KOPT-K1 (cell line): ENCODE measurements around the gene SLC7A10.

Experiments
- H3K27ac ChIP-seq: fragments of 200-600 bp; sonication (generic); 2 replicates; pipeline ENCODE4 v1.5.1; 2016; ENCODE audit warnings: antibody characterized with exemption, mild to moderate bottlenecking, low read depth, low read length; ENCODE audit not compliant: poor library complexity, severe bottlenecking
- H3K36me3 ChIP-seq: fragments of 200-600 bp; sonication (generic); 2 replicates; pipeline ENCODE4 v1.5.1; 2017; ENCODE audit warnings: antibody characterized with exemption, mild to moderate bottlenecking, low read length, moderate library complexity; ENCODE audit not compliant: insufficient read depth
- H3K9me3 ChIP-seq: fragments of 200-600 bp; sonication (generic); 2 replicates; pipeline ENCODE4 v1.5.1; 2017; ENCODE audit warnings: antibody characterized with exemption, low read length, mild to moderate bottlenecking; ENCODE audit not compliant: insufficient read depth, poor library complexity, severe bottlenecking

Gene SLC7A10

DNA sequence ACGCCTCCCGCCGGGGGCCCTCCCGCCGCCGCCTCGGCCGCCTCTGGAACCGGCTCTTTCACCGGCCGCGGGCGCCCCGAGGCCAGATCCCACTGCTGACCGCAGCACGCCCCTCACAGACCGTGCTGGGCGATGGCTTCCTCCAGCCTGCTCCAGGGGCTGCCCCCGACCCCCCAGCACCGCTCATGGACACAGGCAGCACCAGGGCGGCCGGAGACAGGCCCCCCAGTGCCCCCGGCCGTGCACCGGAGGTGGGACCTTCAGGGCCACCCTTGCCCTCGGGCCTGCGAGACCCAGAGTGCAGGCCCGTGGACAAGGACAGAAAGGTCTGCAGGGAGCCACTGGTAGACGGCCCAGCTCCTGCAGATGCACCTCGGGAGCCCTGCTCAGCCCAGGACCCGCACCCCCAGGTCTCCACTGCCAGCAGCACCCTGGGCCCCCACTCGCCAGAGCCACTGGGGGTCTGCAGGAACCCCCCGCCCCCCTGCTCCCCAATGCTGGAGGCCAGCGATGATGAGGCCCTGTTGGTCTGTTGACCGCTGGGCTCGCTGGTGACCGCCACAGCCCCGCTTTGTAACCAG, 18.5 kb downstream of the SLC7A10 start:
- Histone ChIP-seq H3K9me3 (no peaks in the 10 kb centered on the region), H3K36me3 (no peaks in the 10 kb centered on the region), H3K27ac (no peak overlapping the region)

GRCh38 chr19:33206261-33207039, 19.2 kb downstream of the SLC7A10 start:
- Histone ChIP-seq H3K36me3 (no peaks in the 10 kb centered on the region), H3K27ac (no peak overlapping the region), H3K9me3 (no peaks in the 10 kb centered on the region)

DNA sequence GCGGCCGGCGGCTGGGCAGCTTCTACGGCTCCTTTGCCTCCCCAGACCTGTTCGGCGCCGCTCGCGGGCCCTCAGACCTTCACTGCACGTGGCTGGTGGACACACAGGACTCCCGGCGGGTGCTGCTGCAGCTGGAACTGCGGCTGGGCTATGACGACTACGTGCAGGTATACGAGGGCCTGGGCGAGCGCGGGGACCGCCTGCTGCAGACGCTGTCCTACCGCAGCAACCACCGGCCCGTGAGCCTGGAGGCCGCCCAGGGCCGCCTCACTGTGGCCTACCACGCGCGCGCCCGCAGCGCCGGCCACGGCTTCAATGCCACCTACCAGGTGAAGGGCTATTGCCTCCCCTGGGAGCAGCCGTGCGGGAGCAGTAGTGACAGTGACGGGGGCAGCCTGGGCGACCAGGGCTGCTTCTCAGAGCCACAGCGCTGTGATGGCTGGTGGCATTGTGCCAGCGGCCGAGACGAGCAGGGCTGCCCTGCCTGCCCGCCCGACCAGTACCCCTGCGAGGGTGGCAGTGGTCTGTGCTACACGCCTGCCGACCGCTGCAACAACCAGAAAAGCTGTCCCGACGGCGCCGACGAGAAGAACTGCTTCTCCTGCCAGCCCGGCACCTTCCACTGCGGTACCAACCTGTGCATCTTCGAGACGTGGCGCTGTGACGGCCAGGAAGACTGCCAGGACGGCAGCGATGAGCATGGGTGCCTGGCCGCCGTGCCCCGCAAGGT, 20.0 kb downstream of the SLC7A10 start:
- Histone ChIP-seq H3K27ac (no peak overlapping the region), H3K9me3 (no peaks in the 10 kb centered on the region), H3K36me3 (no peaks in the 10 kb centered on the region)

DNA sequence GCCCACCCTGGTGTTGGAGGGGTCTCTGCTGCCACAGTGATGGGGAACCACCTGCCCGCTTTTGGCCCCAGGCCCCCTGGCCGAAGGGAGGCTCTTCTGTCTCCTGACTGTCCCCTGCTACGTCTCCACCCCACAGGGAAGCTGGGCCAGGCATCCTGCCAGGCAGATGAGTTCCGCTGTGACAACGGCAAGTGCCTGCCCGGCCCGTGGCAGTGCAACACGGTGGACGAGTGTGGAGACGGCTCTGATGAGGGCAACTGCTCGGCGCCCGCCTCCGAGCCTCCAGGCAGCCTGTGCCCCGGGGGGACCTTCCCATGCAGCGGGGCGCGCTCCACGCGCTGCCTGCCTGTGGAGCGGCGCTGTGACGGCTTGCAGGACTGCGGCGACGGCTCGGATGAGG, 20.5 kb downstream of the SLC7A10 start:
- Histone ChIP-seq H3K27ac (no peak overlapping the region), H3K9me3 (no peaks in the 10 kb centered on the region), H3K36me3 (no peaks in the 10 kb centered on the region)

GRCh38 chr19:33204136-33204973, 21.3 kb downstream of the SLC7A10 start:
- H3K9me3 ChIP-seq = no peaks in the 10 kb centered on the region
- H3K27ac ChIP-seq = no peak overlapping the region
- H3K36me3 ChIP-seq = no peaks in the 10 kb centered on the region

- H3K36me3 ChIP-seq = no peaks in the 10 kb centered on the region
- no peaks in the 10 kb centered on the region for H3K9me3 ChIP-seq
- no peak overlapping the region for H3K27ac ChIP-seq
These were observed 22.1 kb downstream of the SLC7A10 start for GRCh38 chr19:33203529-33203928.

DNA sequence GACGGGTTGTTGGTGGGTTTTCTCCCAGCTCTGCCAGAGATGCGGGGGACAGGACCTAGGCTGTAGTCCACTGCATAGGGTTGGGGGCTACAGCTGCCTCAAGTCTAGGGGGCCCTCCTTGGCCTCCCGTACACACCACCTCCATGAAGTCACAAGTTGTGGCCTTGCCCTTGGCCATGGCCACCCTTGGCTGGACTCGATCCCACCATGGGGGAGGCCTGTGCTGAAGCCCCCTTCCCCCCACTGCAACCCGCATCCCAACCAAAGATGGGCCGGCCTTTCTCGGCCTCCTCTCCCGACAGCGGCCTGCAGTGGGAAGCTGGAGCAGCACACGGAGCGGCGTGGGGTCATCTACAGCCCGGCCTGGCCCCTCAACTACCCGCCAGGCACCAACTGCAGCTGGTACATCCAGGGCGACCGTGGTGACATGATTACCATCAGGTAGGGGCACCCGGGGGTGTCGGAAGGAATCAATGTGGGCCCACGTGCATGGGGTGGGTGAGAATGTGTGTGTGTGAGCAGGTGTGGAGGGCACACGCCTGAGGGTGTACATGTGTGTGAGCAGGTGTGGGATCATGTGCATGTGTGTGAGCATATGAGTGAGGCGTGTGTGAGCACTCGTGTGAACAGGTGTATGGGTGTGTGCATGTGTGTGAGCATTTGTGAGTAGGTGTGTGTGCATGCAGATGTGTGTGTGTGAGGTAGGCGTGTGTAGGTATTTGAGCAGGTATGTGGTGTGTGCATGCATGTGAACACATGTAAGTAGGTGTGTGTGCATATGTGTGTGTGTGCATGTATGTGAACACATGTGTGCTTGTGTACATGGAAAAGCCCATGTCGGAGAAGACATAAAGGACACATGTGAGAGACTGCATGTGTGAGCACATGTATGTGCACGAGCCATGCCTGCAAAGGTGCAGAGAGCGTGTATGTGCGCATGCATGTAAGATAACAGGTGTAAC, 22.8 kb downstream of the SLC7A10 start:
- no peaks in the 10 kb centered on the region for H3K36me3 ChIP-seq
- no peaks in the 10 kb centered on the region for H3K9me3 ChIP-seq
- no peak overlapping the region for H3K27ac ChIP-seq

DNA sequence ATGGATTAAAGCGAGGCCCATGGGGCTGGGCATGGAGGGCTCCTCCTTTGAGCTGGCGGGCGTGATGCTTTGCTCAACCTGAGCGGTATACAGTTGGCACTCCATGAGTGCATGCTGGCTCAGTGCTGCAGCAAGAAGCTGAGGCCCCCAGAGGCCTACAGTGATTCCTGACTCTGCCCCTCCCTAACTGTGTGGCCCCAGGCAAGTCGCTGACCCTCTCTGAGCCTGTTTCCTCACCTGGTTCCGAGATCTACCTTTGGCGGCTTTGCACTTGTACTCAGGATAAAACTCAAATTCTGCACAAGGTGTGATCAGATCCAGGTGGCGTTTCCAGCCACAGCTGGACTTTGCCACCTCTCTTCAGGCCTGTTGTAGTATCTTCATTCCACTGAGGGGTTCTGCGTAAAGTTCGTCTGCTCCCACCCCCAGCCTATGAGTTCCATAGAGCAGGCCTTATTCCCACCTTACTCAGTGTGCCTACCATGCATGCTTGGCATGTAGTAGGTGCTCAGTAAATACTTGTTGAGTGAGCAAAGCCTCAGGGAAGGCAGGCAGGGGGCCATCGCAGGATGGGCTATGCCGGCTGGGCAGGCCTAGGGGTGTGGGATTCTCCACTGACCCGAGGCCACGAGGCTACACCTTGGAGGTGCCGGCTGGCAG, 23.6 kb downstream of the SLC7A10 start:
- no peaks in the 10 kb centered on the region for H3K36me3 ChIP-seq
- no peak overlapping the region for H3K27ac ChIP-seq
- no peaks in the 10 kb centered on the region for H3K9me3 ChIP-seq

DNA sequence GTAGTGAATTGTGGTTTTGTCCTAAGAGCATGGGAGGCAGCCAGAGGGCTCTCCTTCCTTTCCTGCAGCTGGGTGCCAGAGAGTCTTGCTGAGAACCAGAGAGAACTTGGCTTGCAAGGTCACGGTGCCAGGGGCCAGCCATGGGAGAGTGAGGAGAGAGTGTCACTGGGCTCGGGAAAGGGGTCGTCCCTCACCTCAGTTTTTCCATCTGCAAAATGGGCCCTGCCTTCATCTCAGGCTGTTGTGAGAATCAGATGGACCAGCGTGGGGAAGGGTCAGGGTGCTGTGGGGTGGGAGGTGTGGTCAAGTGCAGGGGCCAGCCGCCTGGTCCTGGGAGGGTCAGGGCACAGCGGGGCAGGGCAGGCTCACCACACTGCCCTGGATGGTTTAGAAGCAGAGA, 24.2 kb downstream of the SLC7A10 start:
- H3K27ac ChIP-seq = no peak overlapping the region
- no peaks in the 10 kb centered on the region for H3K36me3 ChIP-seq
- no peaks in the 10 kb centered on the region for H3K9me3 ChIP-seq

DNA sequence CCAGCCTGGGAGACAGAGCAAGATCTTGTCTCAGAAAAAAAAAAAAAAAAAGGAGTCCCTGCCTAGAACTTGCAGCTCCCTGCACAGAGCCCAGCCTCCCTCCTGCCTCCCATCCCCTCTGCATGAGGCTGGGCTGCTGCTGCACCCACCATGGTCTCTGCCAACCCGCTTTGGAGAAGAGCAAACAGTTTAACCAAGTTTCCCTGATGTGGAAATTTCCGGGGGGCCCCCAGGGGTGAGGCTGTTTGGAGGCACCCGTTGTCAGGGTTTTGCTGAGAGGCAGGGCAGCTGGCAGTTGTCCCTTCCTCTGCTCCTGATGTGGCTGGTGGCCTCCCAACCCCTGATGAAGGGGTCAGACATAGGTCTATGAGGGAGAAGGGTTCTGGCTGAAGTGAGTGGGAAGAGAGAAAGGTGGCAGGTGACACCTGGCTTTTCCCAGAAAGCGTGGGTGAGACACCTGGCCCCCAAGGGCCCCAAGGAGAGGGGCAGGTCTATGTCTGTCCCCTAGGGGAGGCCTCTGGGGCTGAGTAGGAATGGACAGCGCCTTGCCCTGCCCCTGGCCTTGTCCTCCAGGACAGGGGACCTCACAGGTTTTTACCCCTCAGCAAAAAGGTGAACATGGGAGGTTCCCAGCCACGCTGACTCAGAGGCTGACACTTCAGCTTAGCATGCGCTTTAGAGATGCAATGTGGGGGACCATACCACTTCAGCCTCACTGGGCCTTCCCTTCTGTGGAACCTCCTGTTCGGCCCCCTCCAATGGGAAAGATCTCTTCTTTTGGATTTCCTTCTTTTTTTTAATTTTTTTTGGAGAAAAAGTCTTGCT, 26.0 kb downstream of the SLC7A10 start:
- no peaks in the 10 kb centered on the region for H3K36me3 ChIP-seq
- H3K27ac ChIP-seq = no peak overlapping the region
- no peaks in the 10 kb centered on the region for H3K9me3 ChIP-seq

DNA sequence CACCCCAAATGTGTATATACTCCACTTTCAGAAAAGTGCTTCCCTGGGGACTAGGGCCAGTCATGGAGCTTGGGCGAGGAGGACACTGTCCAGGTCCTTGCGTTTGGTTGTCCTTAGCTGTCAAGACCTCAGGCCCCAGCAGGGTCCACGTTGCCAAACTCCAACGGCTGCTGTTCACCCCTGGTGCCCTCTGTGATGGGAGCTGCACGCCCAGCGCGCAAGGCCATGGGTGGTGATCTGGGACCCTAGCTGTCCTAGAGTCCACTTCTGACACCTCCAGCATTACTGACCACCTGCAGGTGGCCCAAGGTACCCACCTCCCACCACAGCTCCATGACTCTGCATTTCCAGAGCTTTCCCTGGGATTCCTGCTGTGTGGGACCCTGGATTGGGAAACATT, 27.5 kb downstream of the SLC7A10 start:
- Histone ChIP-seq H3K27ac (no peak overlapping the region), H3K36me3 (no peaks in the 10 kb centered on the region), H3K9me3 (no peaks in the 10 kb centered on the region)

DNA sequence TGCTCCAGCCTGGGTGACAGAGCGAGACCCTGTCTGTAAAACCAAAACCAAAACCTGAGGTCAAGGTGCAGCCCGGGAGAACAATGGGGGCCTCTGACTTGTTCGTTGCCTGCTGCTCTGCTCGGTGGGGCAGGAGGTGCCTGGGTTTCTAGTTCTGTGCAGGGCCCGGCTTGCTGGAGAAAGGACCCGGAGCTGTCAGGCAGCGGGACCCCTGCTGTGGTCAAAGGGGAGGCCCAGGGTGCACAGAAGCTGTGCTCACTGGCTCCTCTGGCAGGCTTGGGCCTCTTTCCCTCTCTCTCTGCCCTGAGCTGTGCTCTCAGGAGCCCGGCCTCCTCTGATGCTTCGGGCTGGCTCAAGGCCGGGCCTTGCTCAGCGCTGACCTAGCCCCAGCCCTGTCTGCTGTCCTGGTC, 28.1 kb downstream of the SLC7A10 start:
- no peaks in the 10 kb centered on the region for H3K9me3 ChIP-seq
- H3K27ac ChIP-seq = no peak overlapping the region
- H3K36me3 ChIP-seq = no peaks in the 10 kb centered on the region
